HG02970 (cell line): ENCODE measurements around the gene FES.
A peak's percentile ranks its signal among the peaks of the same experiment; 100 is the strongest.

Experiments
- ATAC-seq: cut with Tn5 transposase; IDR thresholded peaks from one replicate; pipeline ENCODE4 v1.9.1; 2021; ENCODE audit warnings: mild to moderate bottlenecking, moderate library complexity, moderate number of reproducible peaks; ENCODE audit not compliant: unreplicated experiment, low FRiP score

FES gene

GRCh38 chr15:90875549-90875981 is 8.7 kb upstream of the FES start:
- no peak for ATAC-seq

GRCh38 chr15:90876046-90876445 is 8.3 kb upstream of the FES start:
- no peak for ATAC-seq

- ATAC-seq = no peak
Observed at GRCh38 chr15:90876512-90877170, 7.7 kb upstream of the FES start.

- no peak for ATAC-seq
Observed at GRCh38 chr15:90877315-90877714, 7.0 kb upstream of the FES start.

GRCh38 chr15:90877996-90878395 is 6.3 kb upstream of the FES start:
- no peak for ATAC-seq

- ATAC-seq = no peak
Observed at GRCh38 chr15:90878660-90879059, 5.6 kb upstream of the FES start.

- no peak for ATAC-seq
Observed at GRCh38 chr15:90879730-90880366, 4.5 kb upstream of the FES start.

GRCh38 chr15:90880381-90881145 is 3.7 kb upstream of the FES start:
- no peak for ATAC-seq

GRCh38 chr15:90881181-90881977 is 2.9 kb upstream of the FES start:
- ATAC-seq = no peak

GRCh38 chr15:90881978-90882721 is 2.2 kb upstream of the FES start:
- no peak for ATAC-seq

GRCh38 chr15:90882781-90883525 is 1.4 kb upstream of the FES start:
- no peak for ATAC-seq

GRCh38 chr15:90883526-90883975 is 753 bp upstream of the FES start:
- ATAC-seq = no peak

- ATAC-seq = no peak
Observed at GRCh38 chr15:90884719-90885431, 571 bp downstream of the FES start.

GRCh38 chr15:90885432-90886290 is 1.4 kb downstream of the FES start:
- peak; percentile 41 for ATAC-seq

- no peak for ATAC-seq
Observed at GRCh38 chr15:90886291-90886614, 1.9 kb downstream of the FES start.

GRCh38 chr15:90887037-90887481 is 2.8 kb downstream of the FES start:
- ATAC-seq = no peak

GRCh38 chr15:90889313-90889730 is 5.0 kb downstream of the FES start:
- ATAC-seq = no peak
